ENCODE measurements around the gene IL36RN. TPM values are rescaled to one million over a fixed set of nuclear protein-coding genes. Genes with fewer than 3 reads are reported as not detected.

Gene IL36RN
- polyA plus RNA-seq, 1 donor from 2014 or later, result not detected

GRCh38 chr2:113072584-113072983, 13.6 kb downstream of the IL36RN start:
- Histone ChIP-seq H3F3A (ENCODE audit: insufficient read depth, low read length, poor library complexity, severe bottlenecking) (no peaks in the 10 kb centered on the region), H3K9me2 (ENCODE audit: insufficient read depth, low read length) (no peaks in the 10 kb centered on the region), H3K27ac (ENCODE audit: low read length) (no peak overlapping the region), H3K4me2 (ENCODE audit: low read length) (no peak overlapping the region), H3K4me3 (ENCODE audit: low read length) (no peak overlapping the region), H2AFZ (ENCODE audit: low read depth, low read length) (no peak overlapping the region), H3K36me3 (ENCODE audit: insufficient read depth, low read length) (no peaks in the 10 kb centered on the region), H4K20me1 (ENCODE audit: insufficient read depth) (no peaks in the 10 kb centered on the region), H3K79me2 (replicated peaks; ENCODE audit: insufficient read depth, low read length) (no peaks in the 10 kb centered on the region), H3K9me3 (ENCODE audit: low read length) (no peaks in the 10 kb centered on the region), H3K27me3 (ENCODE audit: insufficient read depth, low read depth, low read length) (no peaks in the 10 kb centered on the region), H3K9ac (ENCODE audit: low read length) (no peak overlapping the region)
- TF ChIP-seq, protein P1, sequence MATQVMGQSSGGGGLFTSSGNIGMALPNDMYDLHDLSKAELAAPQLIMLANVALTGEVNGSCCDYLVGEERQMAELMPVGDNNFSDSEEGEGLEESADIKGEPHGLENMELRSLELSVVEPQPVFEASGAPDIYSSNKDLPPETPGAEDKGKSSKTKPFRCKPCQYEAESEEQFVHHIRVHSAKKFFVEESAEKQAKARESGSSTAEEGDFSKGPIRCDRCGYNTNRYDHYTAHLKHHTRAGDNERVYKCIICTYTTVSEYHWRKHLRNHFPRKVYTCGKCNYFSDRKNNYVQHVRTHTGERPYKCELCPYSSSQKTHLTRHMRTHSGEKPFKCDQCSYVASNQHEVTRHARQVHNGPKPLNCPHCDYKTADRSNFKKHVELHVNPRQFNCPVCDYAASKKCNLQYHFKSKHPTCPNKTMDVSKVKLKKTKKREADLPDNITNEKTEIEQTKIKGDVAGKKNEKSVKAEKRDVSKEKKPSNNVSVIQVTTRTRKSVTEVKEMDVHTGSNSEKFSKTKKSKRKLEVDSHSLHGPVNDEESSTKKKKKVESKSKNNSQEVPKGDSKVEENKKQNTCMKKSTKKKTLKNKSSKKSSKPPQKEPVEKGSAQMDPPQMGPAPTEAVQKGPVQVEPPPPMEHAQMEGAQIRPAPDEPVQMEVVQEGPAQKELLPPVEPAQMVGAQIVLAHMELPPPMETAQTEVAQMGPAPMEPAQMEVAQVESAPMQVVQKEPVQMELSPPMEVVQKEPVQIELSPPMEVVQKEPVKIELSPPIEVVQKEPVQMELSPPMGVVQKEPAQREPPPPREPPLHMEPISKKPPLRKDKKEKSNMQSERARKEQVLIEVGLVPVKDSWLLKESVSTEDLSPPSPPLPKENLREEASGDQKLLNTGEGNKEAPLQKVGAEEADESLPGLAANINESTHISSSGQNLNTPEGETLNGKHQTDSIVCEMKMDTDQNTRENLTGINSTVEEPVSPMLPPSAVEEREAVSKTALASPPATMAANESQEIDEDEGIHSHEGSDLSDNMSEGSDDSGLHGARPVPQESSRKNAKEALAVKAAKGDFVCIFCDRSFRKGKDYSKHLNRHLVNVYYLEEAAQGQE (IDR thresholded peaks at IDR 0.05; ENCODE audit: borderline replicate concordance), result no peak
- TF ChIP-seq POLR2AphosphoS5 (IDR thresholded peaks at IDR 0.05), result no peak
- no peak for TF ChIP-seq EP300 (conservative IDR thresholded peaks at IDR 0.05; ENCODE audit: poor library complexity, severe bottlenecking)
- no peak for TF ChIP-seq SMC3 (conservative IDR thresholded peaks at IDR 0.05; ENCODE audit: poor library complexity)
- no peak for TF ChIP-seq RAD21 (conservative IDR thresholded peaks at IDR 0.05)
- no peak for TF ChIP-seq TAF1 (IDR thresholded peaks at IDR 0.05; ENCODE audit: low read depth)
- TF ChIP-seq MXI1 (conservative IDR thresholded peaks at IDR 0.05; ENCODE audit: poor library complexity, severe bottlenecking), result no peak
- no peak for TF ChIP-seq EZH2 (IDR thresholded peaks at IDR 0.05; ENCODE audit: borderline replicate concordance, insufficient read depth, low read length, poor library complexity, severe bottlenecking)
- no peak for TF ChIP-seq CTCF (IDR thresholded peaks at IDR 0.05; ENCODE audit: poor library complexity, severe bottlenecking)

- Histone ChIP-seq H4K20me1 (ENCODE audit: insufficient read depth) (no peaks in the 10 kb centered on the region), H3K9me2 (ENCODE audit: insufficient read depth, low read length) (no peaks in the 10 kb centered on the region), H3K27me3 (ENCODE audit: insufficient read depth, low read depth, low read length) (no peaks in the 10 kb centered on the region), H3K9ac (ENCODE audit: low read length) (no peak overlapping the region), H3K9me3 (ENCODE audit: low read length) (no peaks in the 10 kb centered on the region), H3K27ac (ENCODE audit: low read length) (no peak overlapping the region), H3K36me3 (ENCODE audit: insufficient read depth, low read length) (no peaks in the 10 kb centered on the region), H2AFZ (ENCODE audit: low read depth, low read length) (no peak overlapping the region), H3F3A (ENCODE audit: insufficient read depth, low read length, poor library complexity, severe bottlenecking) (no peaks in the 10 kb centered on the region), H3K4me2 (ENCODE audit: low read length) (no peak overlapping the region), H3K79me2 (replicated peaks; ENCODE audit: insufficient read depth, low read length) (no peaks in the 10 kb centered on the region), H3K4me3 (ENCODE audit: low read length) (no peak overlapping the region)
- TF ChIP-seq RAD21 (conservative IDR thresholded peaks at IDR 0.05) (no peak), SMC3 (conservative IDR thresholded peaks at IDR 0.05; ENCODE audit: poor library complexity) (no peak), EP300 (conservative IDR thresholded peaks at IDR 0.05; ENCODE audit: poor library complexity, severe bottlenecking) (no peak), EZH2 (IDR thresholded peaks at IDR 0.05; ENCODE audit: borderline replicate concordance, insufficient read depth, low read length, poor library complexity, severe bottlenecking) (no peak), CTCF (IDR thresholded peaks at IDR 0.05; ENCODE audit: poor library complexity, severe bottlenecking) (no peak), POLR2AphosphoS5 (IDR thresholded peaks at IDR 0.05) (no peak), MXI1 (conservative IDR thresholded peaks at IDR 0.05; ENCODE audit: poor library complexity, severe bottlenecking) (no peak), TAF1 (IDR thresholded peaks at IDR 0.05; ENCODE audit: low read depth) (no peak)
- TF ChIP-seq, protein P1 (IDR thresholded peaks at IDR 0.05; ENCODE audit: borderline replicate concordance), result no peak
Measured at GRCh38 chr2:113073325-113073834, 14.4 kb downstream of the IL36RN start.
